AG10803 (cell line): ENCODE results near the gene DEGS2.
"Not testable (repeated sequence)": the region's sequence is repeated elsewhere in the genome, so short reads cannot be mapped to it uniquely, and the experiment has no call there.

ENCODE experiments used
- DNase-seq: peaks from one replicate; pipeline ENCODE4 v3.0.0; 2010; ENCODE audit warnings: low read depth
- H3K4me3 ChIP-seq: 2 replicates; pipeline ENCODE4 v1.5.1; 2011; ENCODE audit warnings: mild to moderate bottlenecking, low read length, control low read depth
- TF ChIP-seq, protein P1 (sequence below): conservative IDR thresholded peaks from 2 replicates; pipeline ENCODE4 v1.5.1; 2011; ENCODE audit warnings: mild to moderate bottlenecking, low read length, control low read depth, inconsistent platforms

DEGS2 gene

DNA sequence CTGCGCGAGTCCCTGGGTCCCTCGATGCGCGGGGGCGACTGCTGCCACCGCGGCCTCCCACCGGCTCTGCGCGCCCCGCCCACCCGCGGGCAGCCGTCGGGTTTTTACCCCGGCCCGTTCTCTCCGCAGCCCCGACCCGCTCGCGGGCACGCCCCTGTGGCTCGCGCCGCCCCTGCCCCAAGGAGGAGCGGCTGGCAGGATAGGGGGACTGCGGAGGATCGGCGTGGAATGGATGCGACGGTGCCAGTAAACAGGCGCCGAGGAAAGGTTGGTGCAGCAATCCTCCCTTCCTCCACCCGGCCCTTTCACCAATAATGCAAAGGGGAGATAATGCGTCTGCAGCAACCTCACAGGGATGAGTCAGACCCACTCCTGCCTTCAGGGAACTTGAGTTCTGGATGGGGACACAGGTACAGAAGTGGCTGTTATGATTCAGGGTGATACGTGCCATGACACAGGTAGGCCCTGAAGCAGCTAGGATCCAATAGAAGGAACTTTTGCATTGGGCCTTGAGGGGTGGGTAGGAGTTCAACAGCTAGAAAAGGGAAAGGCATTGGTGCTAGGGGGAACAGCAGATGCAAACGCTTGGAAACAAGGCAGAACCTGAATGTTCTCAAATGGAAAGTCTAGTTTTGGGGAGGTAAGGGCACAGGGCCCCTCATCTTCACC lies 554 bp upstream of the DEGS2 start:
- no peak overlapping the region for H3K4me3 ChIP-seq
- TF ChIP-seq, protein P1, sequence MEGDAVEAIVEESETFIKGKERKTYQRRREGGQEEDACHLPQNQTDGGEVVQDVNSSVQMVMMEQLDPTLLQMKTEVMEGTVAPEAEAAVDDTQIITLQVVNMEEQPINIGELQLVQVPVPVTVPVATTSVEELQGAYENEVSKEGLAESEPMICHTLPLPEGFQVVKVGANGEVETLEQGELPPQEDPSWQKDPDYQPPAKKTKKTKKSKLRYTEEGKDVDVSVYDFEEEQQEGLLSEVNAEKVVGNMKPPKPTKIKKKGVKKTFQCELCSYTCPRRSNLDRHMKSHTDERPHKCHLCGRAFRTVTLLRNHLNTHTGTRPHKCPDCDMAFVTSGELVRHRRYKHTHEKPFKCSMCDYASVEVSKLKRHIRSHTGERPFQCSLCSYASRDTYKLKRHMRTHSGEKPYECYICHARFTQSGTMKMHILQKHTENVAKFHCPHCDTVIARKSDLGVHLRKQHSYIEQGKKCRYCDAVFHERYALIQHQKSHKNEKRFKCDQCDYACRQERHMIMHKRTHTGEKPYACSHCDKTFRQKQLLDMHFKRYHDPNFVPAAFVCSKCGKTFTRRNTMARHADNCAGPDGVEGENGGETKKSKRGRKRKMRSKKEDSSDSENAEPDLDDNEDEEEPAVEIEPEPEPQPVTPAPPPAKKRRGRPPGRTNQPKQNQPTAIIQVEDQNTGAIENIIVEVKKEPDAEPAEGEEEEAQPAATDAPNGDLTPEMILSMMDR: no peak
- no peak for DNase-seq

DNA sequence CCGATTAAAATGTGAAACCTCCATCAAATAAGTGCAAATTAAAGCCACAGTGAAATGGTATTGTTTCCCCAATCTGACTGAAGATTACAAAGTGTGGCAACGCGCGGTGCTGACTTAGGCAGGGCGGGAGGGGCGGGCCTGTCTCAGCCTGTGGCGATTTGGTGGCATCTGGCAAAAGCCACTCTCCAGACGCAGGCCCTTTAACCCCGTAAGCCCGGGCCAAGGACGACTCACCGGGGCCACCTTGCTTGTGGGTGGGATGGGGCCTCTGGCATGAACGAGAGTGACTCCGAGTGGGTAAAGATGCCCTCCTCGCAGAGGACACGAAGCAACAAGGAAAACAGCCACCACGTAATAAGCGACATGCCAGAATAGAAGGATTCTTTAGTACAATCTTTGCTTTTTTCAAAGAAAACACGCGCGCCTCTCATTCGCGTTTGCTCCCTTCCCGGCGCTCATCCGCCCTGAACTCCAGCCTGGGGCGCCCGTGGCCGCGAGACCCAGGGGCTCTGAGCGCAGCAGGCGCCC lies 815 bp downstream of the DEGS2 start:
- H3K4me3 ChIP-seq: no peak overlapping the region
- TF ChIP-seq, protein P1: no peak
- DNase-seq: no peak

DNA sequence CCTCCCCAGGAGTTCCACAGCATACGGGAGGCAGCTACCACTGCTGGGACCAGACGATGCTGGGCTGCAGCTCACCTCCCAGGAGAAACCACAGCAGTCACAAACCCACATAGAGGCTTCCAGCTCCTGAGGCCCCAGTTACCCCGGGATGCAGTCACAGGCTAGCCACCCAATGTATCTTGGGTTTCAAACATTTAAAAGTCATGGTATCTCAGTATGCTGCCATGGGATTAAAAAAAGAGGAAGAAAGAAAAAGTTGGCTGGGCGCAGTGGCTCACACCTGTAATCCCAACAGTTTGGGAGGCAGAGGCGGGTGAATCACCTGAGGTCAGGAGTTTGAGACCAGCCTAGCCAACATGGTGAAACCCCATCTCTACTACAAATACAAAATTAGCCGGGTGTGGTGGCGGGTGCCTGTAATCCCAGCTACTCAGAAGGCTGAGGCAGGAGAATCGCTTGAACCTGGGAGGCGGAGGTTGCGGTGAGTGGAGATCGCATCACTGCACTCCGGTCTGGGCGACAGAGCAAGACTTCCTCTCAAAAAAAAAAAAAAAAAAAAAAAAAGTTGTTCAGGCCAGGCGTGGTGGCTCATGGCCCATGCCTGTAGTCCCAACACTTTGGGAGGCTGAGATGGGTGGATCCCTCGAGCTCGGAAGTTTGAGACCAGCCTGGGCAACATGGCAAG lies 1.8 kb downstream of the DEGS2 start:
- not testable (repeated sequence) for DNase-seq, H3K4me3 ChIP-seq

DNA sequence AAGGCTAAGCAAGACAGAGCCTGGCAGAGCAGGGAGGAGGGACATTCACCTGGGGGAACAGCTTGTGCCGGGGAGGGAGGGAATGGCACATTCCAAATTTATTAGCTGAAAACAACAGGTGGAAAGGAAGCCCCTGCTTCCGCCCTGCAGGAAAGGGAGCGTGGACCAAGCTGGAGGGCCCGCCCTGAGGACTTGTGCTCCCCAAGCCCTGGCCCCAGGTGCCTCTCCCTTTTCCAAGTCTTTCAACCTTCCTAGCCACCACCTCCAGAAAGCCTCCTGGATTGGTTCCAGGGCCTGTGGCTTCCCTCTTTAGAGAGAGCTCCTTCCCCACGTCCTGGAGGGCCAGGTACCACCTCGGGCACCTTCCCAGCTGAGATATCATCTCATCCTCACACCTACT lies 2.7 kb downstream of the DEGS2 start:
- no peak overlapping the region for H3K4me3 ChIP-seq
- TF ChIP-seq, protein P1: no peak
- DNase-seq: no peak

DNA sequence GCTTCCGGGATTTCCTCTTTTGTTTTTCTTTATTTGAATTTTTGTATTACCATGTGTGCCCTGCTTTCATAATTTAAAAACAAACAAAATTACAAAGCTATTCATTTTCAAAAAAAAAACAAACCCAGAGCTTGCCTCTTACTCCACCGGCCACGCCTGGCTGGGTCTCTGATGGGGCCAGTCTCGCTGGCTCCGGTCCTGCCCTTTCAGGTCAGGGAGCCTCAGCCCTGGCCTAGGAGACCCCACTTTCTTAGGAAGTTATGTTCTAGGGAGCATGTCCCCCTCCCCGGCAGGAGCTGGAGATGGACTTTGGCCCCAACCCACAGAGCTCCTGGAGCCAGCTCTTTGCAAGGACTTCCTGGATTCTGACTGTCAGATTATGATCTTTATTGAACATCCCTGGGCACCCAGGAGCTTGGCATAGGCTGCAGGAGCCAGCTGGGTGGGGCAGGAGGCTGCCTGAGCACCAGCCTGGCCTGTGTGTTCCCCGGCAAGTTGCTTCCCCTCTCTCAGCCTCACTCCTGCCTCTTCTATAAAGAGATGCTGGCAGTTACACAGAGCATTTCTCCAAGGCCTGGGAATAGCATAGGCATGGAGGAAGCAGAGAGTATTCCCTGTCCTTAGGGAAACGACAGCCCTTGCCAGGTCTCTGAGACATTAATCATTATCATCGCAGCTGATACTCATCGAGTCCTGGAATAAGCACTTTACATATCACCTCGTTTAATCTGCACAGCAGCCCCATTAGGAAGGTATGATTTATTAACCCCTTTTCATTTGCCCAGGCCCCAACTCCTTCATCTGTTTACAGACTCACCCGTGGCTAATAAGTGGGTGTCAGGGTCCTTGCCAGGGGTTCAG lies 3.5 kb downstream of the DEGS2 start:
- DNase-seq: no peak
- H3K4me3 ChIP-seq: no peak overlapping the region
- TF ChIP-seq, protein P1: no peak

DNA sequence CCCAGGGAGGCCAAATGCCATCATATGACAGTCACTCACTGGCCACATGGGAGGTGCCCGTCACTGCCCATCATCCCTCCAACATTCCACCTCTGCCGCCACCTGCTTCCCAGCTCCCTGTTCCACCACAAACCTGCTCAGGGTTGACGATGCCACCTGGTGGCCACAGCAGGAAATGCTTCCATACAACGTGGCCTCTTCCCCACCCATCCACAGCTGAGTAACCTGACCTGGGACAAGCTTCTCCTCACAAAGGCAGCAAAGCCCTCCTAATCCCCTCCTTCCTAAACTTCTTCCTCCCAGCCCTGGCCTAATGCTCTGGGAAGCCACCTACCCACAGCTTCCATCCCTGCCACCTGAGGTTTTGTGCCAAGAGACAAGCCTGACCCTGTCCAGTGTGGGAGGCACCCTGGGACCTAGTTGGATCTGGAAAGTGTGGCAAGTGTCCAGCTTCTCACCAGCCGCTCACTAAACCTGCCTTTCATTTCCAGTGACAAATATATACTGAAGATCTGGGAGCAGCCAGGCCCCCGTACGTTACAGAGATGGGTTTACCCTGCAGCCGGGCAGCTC lies 4.3 kb downstream of the DEGS2 start:
- DNase-seq: no peak
- H3K4me3 ChIP-seq: no peak overlapping the region
- TF ChIP-seq, protein P1: peak; percentile 49

DNA sequence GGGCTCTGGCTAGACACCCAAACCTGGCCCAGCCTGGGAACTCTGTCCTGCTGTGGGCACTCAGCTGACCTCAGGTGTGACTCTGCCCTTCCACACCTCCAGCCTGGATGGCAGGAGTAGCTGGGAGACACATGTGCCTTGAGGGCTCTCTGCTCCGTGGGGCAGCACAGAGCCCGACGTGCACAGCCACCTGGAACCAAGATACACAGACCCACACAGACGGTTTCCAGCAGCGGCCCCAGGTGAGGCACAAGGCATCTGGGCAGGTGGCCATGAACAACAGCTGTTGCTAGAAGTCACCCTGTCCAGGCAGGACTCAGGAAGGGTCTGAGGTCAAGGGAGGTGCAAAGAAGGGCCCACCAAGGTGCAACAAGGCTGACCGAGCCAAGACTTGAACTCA lies 5.9 kb downstream of the DEGS2 start:
- TF ChIP-seq, protein P1: no peak
- no peak for DNase-seq
- no peak overlapping the region for H3K4me3 ChIP-seq
